Measurements from ENCODE around the gene TXNDC16. TPM values are rescaled to one million over a fixed set of nuclear protein-coding genes. Genes with fewer than 3 reads are reported as not detected.

TXNDC16 gene
- total RNA-seq, 4 donors from 2014 or later: 2.8 to 22.3 (median 12.8) TPM

GRCh38 chr14:52467515-52468266 lies 84.6 kb downstream of the TXNDC16 start:
- intact Hi-C loops (cut with DNase I; ENCODE audit: low total_unique reads): no loop called here
- Histone ChIP-seq H3K27me3 (no peaks in the 10 kb centered on the region), H3K4me3 (no peak overlapping the region), H3K9me3 (no peaks in the 10 kb centered on the region), H3K4me1 (no peaks in the 10 kb centered on the region), H3K36me3 (no peaks in the 10 kb centered on the region), H3K27ac (no peak overlapping the region)
- TF ChIP-seq POLR2A (IDR thresholded peaks at IDR 0.05) (no peak), CTCF (IDR thresholded peaks at IDR 0.05) (no peak)
- no peak for DNase-seq

DNA sequence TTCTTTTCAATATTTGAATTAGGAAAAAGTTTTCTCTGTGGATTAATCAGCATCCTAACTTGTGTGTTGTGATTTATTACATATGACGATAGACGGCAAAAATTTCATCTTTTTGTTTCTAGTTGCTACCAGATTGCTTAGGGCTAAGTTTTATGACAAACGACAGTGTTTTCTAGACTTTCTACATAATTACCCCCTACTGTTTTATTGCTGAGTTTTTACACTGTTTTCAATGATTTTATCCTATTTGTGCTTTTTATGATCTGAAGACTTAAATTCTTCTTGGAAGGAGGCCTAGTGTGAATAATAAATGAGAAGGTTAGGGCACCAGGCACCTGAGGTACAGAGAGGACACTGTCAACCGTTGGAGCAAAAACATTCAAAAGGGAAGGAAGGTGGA lies 88.1 kb downstream of the TXNDC16 start:
- H3K9me3 ChIP-seq: peaks cover 0 to 5% of the 10 kb centered on the region in 2 donors
- no peak for TF ChIP-seq POLR2A (IDR thresholded peaks at IDR 0.05)
- no peak for TF ChIP-seq CTCF (IDR thresholded peaks at IDR 0.05)
- intact Hi-C loops (cut with DNase I; ENCODE audit: low total_unique reads): no loop called here
- H3K4me3 ChIP-seq: no peak overlapping the region
- H3K27ac ChIP-seq: no peak overlapping the region
- no peak for DNase-seq
- no peaks in the 10 kb centered on the region for H3K4me1 ChIP-seq
- no peaks in the 10 kb centered on the region for H3K36me3 ChIP-seq
- H3K27me3 ChIP-seq: no peaks in the 10 kb centered on the region

DNA sequence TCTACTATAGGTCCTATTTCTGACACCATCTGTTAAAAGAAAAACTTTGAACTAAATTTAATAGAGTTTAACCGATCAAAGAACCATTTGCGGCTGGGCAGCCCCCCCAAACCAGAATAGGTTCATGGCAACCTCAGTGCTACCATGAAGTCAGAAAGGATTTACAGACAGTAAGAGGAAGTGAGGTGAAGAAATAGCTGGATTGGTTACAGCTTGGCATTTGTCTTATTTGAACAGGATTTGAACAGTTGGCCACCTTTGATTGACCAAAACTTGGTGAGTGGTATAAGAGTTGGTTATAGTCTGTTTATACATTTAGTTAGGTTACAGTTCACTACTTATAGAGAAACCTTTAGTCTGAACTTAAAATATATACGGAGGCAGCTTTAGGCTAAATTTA lies 88.9 kb downstream of the TXNDC16 start:
- Histone ChIP-seq H3K27me3 (no peaks in the 10 kb centered on the region), H3K27ac (no peak overlapping the region), H3K36me3 (no peaks in the 10 kb centered on the region), H3K4me1 (no peaks in the 10 kb centered on the region), H3K9me3 (peaks cover 0 to 5% of the 10 kb centered on the region in 2 donors), H3K4me3 (no peak overlapping the region)
- no peak for TF ChIP-seq POLR2A (IDR thresholded peaks at IDR 0.05)
- no peak for TF ChIP-seq CTCF (IDR thresholded peaks at IDR 0.05)
- intact Hi-C loops (cut with DNase I; ENCODE audit: low total_unique reads): no loop called here
- DNase-seq: no peak

GRCh38 chr14:52461721-52462120 lies 90.6 kb downstream of the TXNDC16 start:
- no peaks in the 10 kb centered on the region for H3K27me3 ChIP-seq
- intact Hi-C loops (cut with DNase I; ENCODE audit: low total_unique reads): no loop called here
- H3K36me3 ChIP-seq: no peaks in the 10 kb centered on the region
- TF ChIP-seq POLR2A (IDR thresholded peaks at IDR 0.05): no peak
- TF ChIP-seq CTCF (IDR thresholded peaks at IDR 0.05): no peak
- peaks cover 0 to 5% of the 10 kb centered on the region in 2 donors for H3K9me3 ChIP-seq
- no peak for DNase-seq
- H3K4me3 ChIP-seq: no peak overlapping the region
- H3K27ac ChIP-seq: no peak overlapping the region
- H3K4me1 ChIP-seq: no peaks in the 10 kb centered on the region

GRCh38 chr14:52458721-52459085 lies 93.6 kb downstream of the TXNDC16 start:
- Histone ChIP-seq H3K27me3 (no peaks in the 10 kb centered on the region), H3K27ac (no peak overlapping the region), H3K4me3 (no peak overlapping the region), H3K4me1 (no peaks in the 10 kb centered on the region), H3K9me3 (peaks cover 0 to 5% of the 10 kb centered on the region in 2 donors), H3K36me3 (no peaks in the 10 kb centered on the region)
- no peak for DNase-seq
- intact Hi-C loops (cut with DNase I; ENCODE audit: low total_unique reads): no loop called here
- TF ChIP-seq POLR2A (IDR thresholded peaks at IDR 0.05) (no peak), CTCF (IDR thresholded peaks at IDR 0.05) (no peak)
